HepG2 (cell line): ENCODE data around the gene LRRC3C. TPM values are rescaled to one million over a fixed set of nuclear protein-coding genes. Genes with fewer than 3 reads are reported as not detected.

ENCODE experiments used
- CAMTA2 ChIP-seq: sonication (generic); formaldehyde crosslinking; IDR thresholded peaks from 2 replicates; pipeline ENCODE4 v1.4.0; 2020; ENCODE audit warnings: mild to moderate bottlenecking, missing genetic modification reagents, borderline replicate concordance
- DDIT3 ChIP-seq: sonication (generic); formaldehyde crosslinking; IDR thresholded peaks from 2 replicates; pipeline ENCODE4 v1.4.0; 2020; ENCODE audit warnings: mild to moderate bottlenecking, missing genetic modification reagents
- DNMT3B ChIP-seq: conservative IDR thresholded peaks from 2 replicates; pipeline ENCODE4 v1.6.1; 2016; ENCODE audit warnings: missing biosample characterization, control low read depth
- FIP1L1 ChIP-seq: fragments of 200-400 bp; formaldehyde crosslinking; IDR thresholded peaks from 2 replicates; pipeline ENCODE4 v1.6.1; 2018; ENCODE audit warnings: low read depth, mild to moderate bottlenecking, low read length, moderate library complexity, borderline replicate concordance; ENCODE audit not compliant: insufficient read depth
- HNRNPK ChIP-seq: fragments of 200-400 bp; formaldehyde crosslinking; IDR thresholded peaks from 2 replicates; pipeline ENCODE4 v1.6.1; 2018; ENCODE audit warnings: low read length, low read depth, moderate library complexity, mild to moderate bottlenecking; ENCODE audit not compliant: poor library complexity, severe bottlenecking
- JARID2 ChIP-seq: sonication (generic); formaldehyde crosslinking; IDR thresholded peaks from 2 replicates; pipeline ENCODE4 v1.8.1; 2023; ENCODE audit warnings: missing genetic modification reagents, inconsistent platforms; ENCODE audit not compliant: insufficient replicate concordance
- KDM6A ChIP-seq: IDR thresholded peaks from 2 replicates; pipeline ENCODE4 v1.6.1; 2016; ENCODE audit warnings: low read depth
- KLF13 ChIP-seq: sonication (generic); formaldehyde crosslinking; IDR thresholded peaks from 2 replicates; pipeline ENCODE4 v1.4.0; 2020; ENCODE audit warnings: mild to moderate bottlenecking, missing genetic modification reagents
- LBX2 ChIP-seq: sonication (generic); formaldehyde crosslinking; IDR thresholded peaks from 2 replicates; pipeline ENCODE4 v1.5.0; 2020; ENCODE audit warnings: missing genetic modification reagents, mild to moderate bottlenecking, borderline replicate concordance
- NR2F6 ChIP-seq, 2 experiments: IDR thresholded peaks; 2 replicates each; pipeline ENCODE4 v1.6.1; 2016; ENCODE audit warnings: antibody characterized with exemption in 1 of 2, mild to moderate bottlenecking in 1 of 2
- PBX2 ChIP-seq: IDR thresholded peaks from 2 replicates; pipeline ENCODE4 v1.6.1; 2016; ENCODE audit warnings: control low read depth
- PHF5A ChIP-seq: IDR thresholded peaks from one replicate; pipeline ENCODE4 v1.6.1; 2018; ENCODE audit warnings: low read depth, missing genetic modification reagents; ENCODE audit not compliant: unreplicated experiment
- RELA ChIP-seq: sonication (generic); formaldehyde crosslinking; IDR thresholded peaks from 2 replicates; pipeline ENCODE4 v1.4.0; 2020; ENCODE audit warnings: missing genetic modification reagents
- RFX1 ChIP-seq: fragments of 450-650 bp; IDR thresholded peaks from 2 replicates; pipeline ENCODE4 v1.6.1; 2017
- SMAD9 ChIP-seq: sonication (generic); formaldehyde crosslinking; IDR thresholded peaks from 2 replicates; pipeline ENCODE4 v1.5.1; 2020; ENCODE audit warnings: mild to moderate bottlenecking, missing genetic modification reagents
- STAT5B ChIP-seq: sonication (generic); formaldehyde crosslinking; IDR thresholded peaks from 2 replicates; pipeline ENCODE4 v1.4.0; 2020; ENCODE audit warnings: missing genetic modification reagents
- ZNF281 ChIP-seq: sonication (generic); formaldehyde crosslinking; IDR thresholded peaks from 2 replicates; pipeline ENCODE4 v1.4.0; 2020; ENCODE audit warnings: missing genetic modification reagents, borderline replicate concordance
- ZNF431 ChIP-seq: sonication (generic); formaldehyde crosslinking; IDR thresholded peaks from 2 replicates; pipeline ENCODE4 v1.9.0; 2022; ENCODE audit warnings: missing genetic modification reagents, low read depth, mild to moderate bottlenecking, borderline replicate concordance
- ZNF503 ChIP-seq: sonication (generic); formaldehyde crosslinking; IDR thresholded peaks from 2 replicates; pipeline ENCODE4 v1.4.0; 2020; ENCODE audit warnings: missing genetic modification reagents
- ZNF577 ChIP-seq: sonication (generic); formaldehyde crosslinking; IDR thresholded peaks from 2 replicates; pipeline ENCODE4 v1.4.0; 2020; ENCODE audit warnings: mild to moderate bottlenecking, low read depth, missing genetic modification reagents, borderline replicate concordance
- ZNF709 ChIP-seq: sonication (generic); formaldehyde crosslinking; IDR thresholded peaks from 2 replicates; pipeline ENCODE4 v1.5.0; 2020; ENCODE audit warnings: mild to moderate bottlenecking, missing genetic modification reagents
- polyA plus RNA-seq, 8 experiments: library from polyadenylated mRNA; depleted of rRNA in 3 of 8; stranded (reverse) in 7 of 8; unstranded in 1 of 8; fragments of >200 nt; fragmentation: Illumina TruSeq in 4 of 8; extraction: Trizol in 4 of 8; gene quantifications; 2 replicates each; pipeline versions ENCODE4 v1.2.1 to v1.2.3, GENCODE V29; 2011 to 2016; ENCODE audit warnings: low read depth in 4 of 8, missing spikeins in 1 of 8, mixed read lengths in 1 of 8; ENCODE audit not compliant: insufficient read depth in 1 of 8
- total RNA-seq, 5 experiments: library from RNA; depleted of rRNA; stranded (reverse); fragments of >200 nt; fragmentation: Illumina TruSeq; extraction: Trizol; gene quantifications; 2 replicates each; pipeline ENCODE4 v1.2.3, GENCODE V29; 2016; ENCODE audit warnings: low read depth in 1 of 5

LRRC3C gene
- total and polyA plus RNA-seq, 2 of the 13 experiments (the other 11 are each of a cell fraction or from before 2014, with no cell fraction given): 0.17 TPM; not detected in 1

GRCh38 chr17:39938140-39938869 is 10.8 kb downstream of the LRRC3C start (continued):
- TF ChIP-seq LBX2 (CRISPR knock-in tag): no peak
- TF ChIP-seq FIP1L1: no peak
- no peak for TF ChIP-seq ZNF503 (CRISPR knock-in tag)
- TF ChIP-seq ZNF431: no peak
- no peak for TF ChIP-seq KLF13
- no peak for TF ChIP-seq JARID2 (CRISPR knock-in tag)
- no peak for TF ChIP-seq NR2F6 (IDR thresholded peaks at IDR 0.05)
- TF ChIP-seq NR2F6 (CRISPR knock-in tag; IDR thresholded peaks at IDR 0.05): peak; percentile 67
- no peak for TF ChIP-seq STAT5B (CRISPR knock-in tag)
- TF ChIP-seq KDM6A (CRISPR knock-in tag): no peak
- TF ChIP-seq ZNF709: no peak
- TF ChIP-seq PHF5A: no peak
- TF ChIP-seq HNRNPK: no peak
- TF ChIP-seq ZNF577 (CRISPR knock-in tag): no peak
- TF ChIP-seq DDIT3: no peak
- peak; percentile 27; the same call in 1 of the 2 replicates for TF ChIP-seq ZNF281 (CRISPR knock-in tag)
- TF ChIP-seq DNMT3B: no peak
- TF ChIP-seq RELA (CRISPR knock-in tag): no peak
- no peak for TF ChIP-seq PBX2
- TF ChIP-seq RFX1: no peak
- no peak for TF ChIP-seq CAMTA2 (CRISPR knock-in tag)
- no peak for TF ChIP-seq SMAD9 (CRISPR knock-in tag)
